Fibroblast of skin of right quadriceps (primary cell): ENCODE measurements around the gene TLX1.

Source experiments
- DNase-seq: peaks from one replicate; pipeline ENCODE4 v3.0.0-alpha.2; 2013

Gene TLX1

DNA sequence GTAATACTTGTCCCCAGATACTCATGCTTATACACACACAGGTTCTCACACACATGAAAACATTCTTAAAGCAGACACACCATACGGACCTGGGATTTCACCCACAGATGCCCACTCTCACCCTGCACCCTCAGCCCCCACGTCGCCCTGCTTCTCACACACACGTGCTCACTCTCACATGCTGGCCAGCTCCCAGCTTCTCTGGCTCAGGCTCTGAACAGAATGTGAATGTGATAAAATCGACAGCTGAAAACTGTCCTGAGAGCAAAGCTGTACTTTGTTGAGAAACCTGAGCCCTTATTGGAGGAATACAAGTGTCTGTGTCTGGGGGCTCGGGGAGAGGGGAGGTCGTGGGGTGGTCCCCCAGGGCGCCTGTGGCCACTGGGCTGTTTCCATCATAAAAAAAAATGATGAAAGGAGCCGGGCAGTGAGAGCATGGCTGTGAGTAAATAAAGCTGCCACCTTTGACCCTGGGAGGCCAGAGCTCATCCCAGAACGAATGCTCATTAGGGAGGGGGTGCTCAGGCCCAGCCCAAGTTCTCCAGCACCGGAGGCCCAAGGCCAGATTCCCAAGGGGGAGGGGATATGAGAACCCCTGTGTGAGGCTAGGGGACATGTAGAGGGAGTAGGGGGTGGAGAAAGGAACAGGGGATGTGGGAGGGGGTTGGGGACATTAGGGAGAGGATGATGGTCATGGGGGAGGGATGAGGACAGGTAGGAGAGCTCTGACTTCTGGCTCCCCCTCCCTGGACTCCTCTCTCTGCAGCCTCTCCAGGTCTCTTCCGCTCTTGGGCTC is 18.1 kb upstream of the TLX1 start:
- DNase-seq, result no peak

- no peak for DNase-seq
Observed at GRCh38 chr10:101113890-101114403, 17.2 kb upstream of the TLX1 start.

DNA sequence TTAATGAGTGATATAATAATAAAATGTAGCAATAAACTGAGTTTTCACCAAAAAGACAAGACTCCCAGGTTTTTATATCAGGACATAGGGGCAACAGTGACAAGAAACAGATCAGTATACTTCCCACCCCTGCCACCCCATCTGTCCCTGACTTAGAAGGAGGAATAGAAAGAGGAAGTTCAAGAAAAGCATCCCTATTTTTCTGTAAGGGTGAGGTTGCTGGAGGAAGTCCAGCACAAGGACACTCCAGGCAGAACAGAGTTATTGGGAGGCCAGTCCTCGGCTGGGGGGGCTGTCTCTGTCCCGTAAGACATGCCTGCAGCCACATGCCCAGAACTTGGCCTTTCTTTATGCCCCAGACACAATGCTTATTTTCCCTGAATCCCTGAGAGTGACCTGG is 16.5 kb upstream of the TLX1 start:
- DNase-seq, result no peak

GRCh38 chr10:101116754-101117153 is 14.3 kb upstream of the TLX1 start:
- DNase-seq, result no peak

DNA sequence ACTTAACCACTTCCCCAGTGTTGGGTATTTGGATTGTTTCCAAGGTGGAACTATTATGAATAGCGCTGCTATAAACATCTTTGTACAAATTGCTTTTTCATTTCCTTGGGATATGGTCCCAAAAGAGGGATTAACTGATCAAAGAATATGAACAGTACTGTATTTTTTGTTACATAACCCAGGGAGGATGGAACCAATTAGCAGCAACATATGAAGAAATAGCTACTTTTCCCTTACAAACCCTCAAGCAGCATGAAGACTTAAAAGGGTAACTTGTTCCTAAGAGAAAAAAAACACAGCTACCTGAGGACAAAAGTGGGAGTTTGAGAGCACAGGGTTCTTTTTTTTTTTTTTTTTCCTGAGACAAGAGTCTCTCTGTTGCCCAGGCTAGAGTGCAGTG is 13.1 kb upstream of the TLX1 start:
- DNase-seq, result no peak

DNA sequence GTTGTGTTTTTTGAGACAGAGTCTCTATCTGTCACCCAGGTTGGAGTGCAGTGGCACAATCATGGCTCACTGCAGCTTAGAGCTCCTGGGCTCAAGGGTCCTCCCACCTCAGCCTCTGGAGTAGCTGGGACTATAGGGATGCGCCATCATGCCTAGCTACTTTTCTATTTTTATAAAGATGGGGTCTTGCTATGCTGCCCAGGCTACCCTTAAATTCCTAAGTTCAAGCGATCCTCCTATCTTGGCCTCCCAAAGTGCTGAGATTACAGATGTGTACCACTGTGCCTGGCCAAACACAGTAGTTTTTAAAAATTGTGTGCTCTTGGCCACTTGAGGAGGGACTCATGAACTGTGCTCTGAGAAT is 10.6 kb upstream of the TLX1 start:
- DNase-seq, result no peak

DNA sequence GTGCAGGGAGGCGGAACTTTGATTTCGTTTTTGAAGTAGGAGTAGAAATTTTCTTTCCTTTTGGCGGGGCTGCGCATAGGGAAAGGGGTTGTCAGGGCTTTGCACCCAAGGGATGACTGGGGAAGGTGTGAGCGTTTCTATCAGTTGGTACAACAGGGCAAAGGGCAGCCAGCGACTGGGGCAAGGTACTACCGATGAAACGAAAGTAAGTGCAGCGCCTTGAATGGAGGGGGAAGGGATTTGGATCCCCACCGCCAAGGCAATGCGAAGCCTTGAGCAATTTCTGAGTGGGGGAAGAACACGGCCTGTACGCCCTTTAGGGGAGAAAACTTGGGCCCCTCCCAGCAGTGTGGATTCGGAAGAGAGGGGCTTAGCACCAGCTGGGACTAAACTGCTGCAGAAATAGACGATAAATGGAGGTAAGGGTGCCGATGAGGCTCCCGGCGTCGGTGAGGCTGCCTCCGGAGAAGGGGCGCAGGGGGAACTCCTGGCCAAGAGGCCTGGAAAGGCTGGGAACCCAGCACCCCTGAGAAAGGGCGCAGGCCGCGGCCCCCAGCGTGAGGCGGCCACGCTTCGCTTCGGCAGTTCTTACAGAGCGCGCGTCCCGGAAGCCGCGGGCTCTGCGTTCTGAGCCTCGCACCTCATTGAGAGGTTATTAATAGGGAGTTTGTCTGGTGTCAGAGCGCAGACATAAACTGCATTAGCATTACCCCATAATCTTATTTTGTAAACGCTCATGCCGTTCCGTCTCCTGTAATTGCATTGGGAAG is 10.0 kb upstream of the TLX1 start:
- DNase-seq, result no peak

- DNase-seq, result no peak
Observed at GRCh38 chr10:101121654-101122031, 9.5 kb upstream of the TLX1 start.

GRCh38 chr10:101122270-101123084 is 8.6 kb upstream of the TLX1 start:
- no peak for DNase-seq

- DNase-seq, result no peak
Observed at GRCh38 chr10:101123085-101123814, 7.8 kb upstream of the TLX1 start.

DNA sequence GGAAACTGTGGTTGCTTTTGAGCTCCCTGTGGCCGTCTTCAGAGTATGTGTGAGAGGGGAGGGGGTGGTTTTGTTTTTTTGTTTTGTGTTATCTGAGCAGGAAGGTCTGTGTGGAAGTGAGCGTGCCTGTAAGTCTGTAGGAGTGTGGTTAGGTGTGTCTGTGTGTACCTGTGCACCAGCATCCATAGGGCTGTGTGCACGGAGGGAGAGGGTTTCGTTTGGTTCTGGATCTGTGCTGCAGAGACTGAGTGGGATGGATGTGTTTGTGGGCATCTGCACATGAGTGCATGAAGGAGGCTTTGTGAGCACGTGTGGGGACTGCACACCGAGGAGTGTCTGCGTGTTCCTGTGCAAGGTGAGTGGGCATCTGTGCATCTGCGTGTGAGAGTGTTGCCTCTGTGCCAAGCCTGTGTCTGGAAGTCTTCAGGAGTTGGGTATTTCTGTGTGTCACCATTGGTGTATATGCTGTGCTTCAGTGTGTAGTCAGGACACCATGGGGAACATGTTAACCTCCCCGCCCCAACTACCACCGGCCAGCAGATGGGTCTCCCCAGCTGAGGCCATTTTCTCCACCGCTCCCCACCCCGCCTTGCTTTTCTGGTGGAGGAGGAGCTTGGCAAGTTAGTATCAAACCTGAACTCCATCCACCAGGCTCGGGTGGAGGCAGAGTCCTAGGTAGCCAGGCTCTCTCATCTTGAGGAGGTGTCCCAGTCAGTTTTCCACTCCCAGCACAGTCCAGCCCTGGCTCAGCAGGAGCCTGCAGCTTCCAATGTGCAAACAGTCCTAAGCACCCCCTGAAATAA is 7.1 kb upstream of the TLX1 start:
- no peak for DNase-seq

DNA sequence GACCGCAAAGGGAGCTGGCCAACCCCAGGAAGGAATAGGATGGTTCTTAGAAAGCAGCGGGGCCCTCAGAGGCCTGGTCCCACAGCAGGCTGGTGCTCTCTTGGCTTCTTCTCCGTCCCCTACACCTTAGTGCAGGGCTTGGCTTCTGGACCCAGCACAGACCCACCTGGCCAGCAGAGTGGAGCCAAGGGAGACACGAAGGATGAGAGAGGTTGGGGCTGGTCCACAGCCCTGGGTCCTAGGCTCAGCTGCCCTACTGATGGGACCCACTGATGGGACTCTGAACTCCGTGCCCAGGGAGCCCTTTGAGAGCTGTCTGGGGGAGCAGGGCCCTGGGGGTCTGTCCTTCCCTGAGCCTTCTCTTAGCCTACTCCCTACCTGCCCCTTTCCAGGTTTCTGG is 6.2 kb upstream of the TLX1 start:
- DNase-seq, result no peak

DNA sequence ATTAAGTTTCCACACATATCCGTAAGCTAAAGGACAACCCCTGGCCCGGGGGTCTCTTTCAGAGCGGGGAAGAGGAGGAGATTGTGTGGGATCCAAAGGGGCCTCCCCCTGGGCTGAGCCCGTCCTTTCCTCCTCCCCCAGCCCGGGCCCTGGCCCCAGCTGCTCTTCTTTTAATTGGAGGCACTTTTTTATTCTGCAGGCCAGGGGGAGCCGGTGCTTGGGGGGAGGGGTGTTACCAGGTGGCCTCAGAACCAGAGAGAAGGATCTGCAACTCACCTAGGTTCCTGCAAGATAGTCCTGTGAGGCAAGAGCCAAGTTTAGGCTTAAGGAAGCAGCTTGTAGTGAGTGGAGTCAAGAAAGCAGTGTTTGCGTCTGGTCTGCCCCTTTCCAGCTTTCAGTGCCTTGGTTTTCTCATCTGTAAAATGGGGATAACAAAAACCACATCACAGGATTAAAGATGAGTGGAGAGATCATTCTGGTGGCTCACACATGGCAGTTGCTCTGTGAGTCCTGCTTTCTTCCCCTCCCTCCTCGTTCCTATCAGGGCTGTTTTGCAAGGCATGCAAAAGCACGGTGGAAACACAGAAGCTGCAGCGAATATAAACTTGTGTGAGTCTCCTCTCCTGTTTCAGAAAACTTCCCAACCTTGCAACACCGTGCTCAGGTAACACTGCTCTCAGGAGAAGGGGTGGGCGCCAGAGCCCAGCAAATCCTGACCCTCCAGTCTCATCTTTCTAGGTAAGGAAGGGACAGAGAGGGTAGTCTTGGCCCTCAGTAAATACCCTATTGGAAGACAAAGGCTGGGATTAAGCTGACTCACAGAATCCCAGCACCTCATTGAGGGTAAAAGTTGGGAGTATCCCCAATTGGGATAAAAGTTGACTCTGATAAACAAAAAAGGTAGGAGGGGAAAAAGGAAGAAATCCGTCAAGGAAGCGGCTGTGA is 4.1 kb upstream of the TLX1 start:
- no peak for DNase-seq

DNA sequence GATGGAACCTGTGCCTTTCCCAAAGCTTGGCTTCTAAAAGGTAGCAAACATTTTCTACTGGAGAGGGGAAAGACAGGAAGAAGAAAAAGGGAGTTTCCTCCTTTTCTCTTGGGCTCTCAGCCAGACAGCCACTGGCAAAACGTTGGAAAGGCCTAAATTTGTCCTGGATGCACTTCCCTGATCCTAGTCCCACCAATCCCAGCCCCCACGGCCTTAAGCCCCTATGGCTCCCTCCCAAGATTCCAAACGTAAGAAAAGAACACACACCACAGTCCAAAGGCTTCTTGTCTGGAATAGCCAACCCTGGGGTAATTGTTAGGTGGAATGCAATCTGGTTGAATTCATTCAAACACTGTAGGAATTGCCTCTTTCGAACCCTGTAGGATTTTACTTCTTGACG is 959 bp upstream of the TLX1 start:
- no peak for DNase-seq

DNA sequence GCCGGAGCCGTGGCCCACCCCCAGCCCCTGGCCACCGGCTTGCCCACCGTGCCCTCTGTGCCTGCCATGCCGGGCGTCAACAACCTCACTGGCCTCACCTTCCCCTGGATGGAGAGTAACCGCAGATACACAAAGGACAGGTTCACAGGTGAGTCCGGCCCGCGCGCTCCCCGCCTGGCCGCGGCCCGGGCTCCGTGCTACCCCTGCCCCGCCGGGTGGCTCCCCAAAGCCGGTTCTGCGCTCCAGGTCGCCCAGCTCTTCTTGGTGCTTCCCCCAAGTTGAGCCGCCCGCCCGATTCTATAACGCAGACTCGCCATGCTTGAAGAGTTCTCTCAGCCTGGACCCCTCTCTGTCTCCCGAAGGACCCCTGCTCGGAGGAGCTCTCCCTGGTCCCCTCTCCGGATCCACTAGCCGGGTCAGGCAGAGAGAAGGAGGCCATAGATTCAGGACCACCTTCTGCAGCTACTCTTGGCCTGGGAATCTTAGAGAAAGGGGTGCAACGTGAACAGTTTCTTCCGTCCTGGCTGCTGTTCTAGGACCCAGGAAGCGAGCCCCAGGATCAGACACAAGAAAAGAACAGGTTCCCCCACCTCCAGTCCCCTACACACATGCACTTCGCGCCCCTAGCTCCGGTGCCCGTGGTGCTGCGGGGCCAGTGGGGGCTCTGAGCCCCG is 999 bp downstream of the TLX1 start:
- no peak for DNase-seq

- no peak for DNase-seq
Observed at GRCh38 chr10:101132636-101133473, 1.8 kb downstream of the TLX1 start.

- no peak for DNase-seq
Observed at GRCh38 chr10:101133489-101134298, 2.6 kb downstream of the TLX1 start.
